HEK293 (cell line): ENCODE data around the gene PCSK5.

Source experiments
- ATF2 ChIP-seq: fragments of 450-650 bp; formaldehyde crosslinking; IDR thresholded peaks from 2 replicates; pipeline ENCODE4 v1.5.1; 2016; ENCODE audit warnings: missing biosample characterization, missing genetic modification characterization, low read depth
- CTCF ChIP-seq: fragments of 450-650 bp; formaldehyde crosslinking; IDR thresholded peaks from 2 replicates; pipeline ENCODE4 v1.5.1; 2016; ENCODE audit warnings: missing biosample characterization, missing genetic modification characterization
- HOXC10 ChIP-seq: sonication (generic); formaldehyde crosslinking; IDR thresholded peaks from 2 replicates; pipeline ENCODE4 v1.8.1; 2023; ENCODE audit warnings: mild to moderate bottlenecking, missing genetic modification reagents
- REST ChIP-seq: fragments of 450-650 bp; formaldehyde crosslinking; IDR thresholded peaks from 2 replicates; pipeline ENCODE4 v1.5.1; 2016; ENCODE audit warnings: missing biosample characterization, missing genetic modification characterization
- ZBTB48 ChIP-seq: fragments of 450-650 bp; formaldehyde crosslinking; IDR thresholded peaks from 2 replicates; pipeline ENCODE4 v1.5.1; 2016; ENCODE audit warnings: missing biosample characterization, missing genetic modification characterization
- ZBTB49 ChIP-seq: fragments of 450-650 bp; formaldehyde crosslinking; IDR thresholded peaks from 2 replicates; pipeline ENCODE4 v1.5.1; 2016; ENCODE audit warnings: missing biosample characterization, missing genetic modification characterization, low read depth
- ZNF48 ChIP-seq: fragments of 450-650 bp; formaldehyde crosslinking; IDR thresholded peaks from 2 replicates; pipeline ENCODE4 v1.5.1; 2016; ENCODE audit warnings: missing biosample characterization, missing genetic modification characterization
- ZNF549 ChIP-seq: fragments of 450-650 bp; IDR thresholded peaks from 2 replicates; pipeline ENCODE4 v1.5.1; 2018; ENCODE audit warnings: missing biosample characterization, missing genetic modification characterization, mild to moderate bottlenecking, inconsistent platforms, moderate library complexity
- ZNF571 ChIP-seq: fragments of 450-650 bp; formaldehyde crosslinking; IDR thresholded peaks from 2 replicates; pipeline ENCODE4 v1.5.0; 2017; ENCODE audit warnings: missing biosample characterization, missing genetic modification characterization
- ZNF704 ChIP-seq: fragments of 450-650 bp; formaldehyde crosslinking; IDR thresholded peaks from 2 replicates; pipeline ENCODE4 v1.5.1; 2016; ENCODE audit warnings: missing biosample characterization, missing genetic modification characterization

GRCh38 chr9:75891771-75892215, 1.3 kb downstream of the PCSK5 start:
- TF ChIP-seq ZNF549 (no peak), ZNF48 (no peak), ZNF571 (tag by site-specific recombination) (no peak), CTCF (tag by site-specific recombination) (no peak), ZBTB48 (tag by site-specific recombination) (no peak), ZBTB49 (no peak), ZNF704 (tag by site-specific recombination) (no peak), ATF2 (tag by site-specific recombination) (no peak), HOXC10 (CRISPR knock-in tag) (no peak), REST (tag by site-specific recombination) (no peak)
